AG10803 (cell line): ENCODE data around the gene TLX2.

Experiments used
- DNase-seq: peaks from one replicate; pipeline ENCODE4 v3.0.0; 2010; ENCODE audit warnings: low read depth
- H3K4me3 ChIP-seq: 2 replicates; pipeline ENCODE4 v1.5.1; 2011; ENCODE audit warnings: mild to moderate bottlenecking, low read length, control low read depth
- TF ChIP-seq, protein P1 (sequence below): conservative IDR thresholded peaks from 2 replicates; pipeline ENCODE4 v1.5.1; 2011; ENCODE audit warnings: mild to moderate bottlenecking, low read length, control low read depth, inconsistent platforms

Gene TLX2

GRCh38 chr2:74526649-74527230 lies 12.5 kb downstream of the TLX2 start:
- no peak for DNase-seq
- H3K4me3 ChIP-seq: no peak overlapping the region
- TF ChIP-seq, protein P1, sequence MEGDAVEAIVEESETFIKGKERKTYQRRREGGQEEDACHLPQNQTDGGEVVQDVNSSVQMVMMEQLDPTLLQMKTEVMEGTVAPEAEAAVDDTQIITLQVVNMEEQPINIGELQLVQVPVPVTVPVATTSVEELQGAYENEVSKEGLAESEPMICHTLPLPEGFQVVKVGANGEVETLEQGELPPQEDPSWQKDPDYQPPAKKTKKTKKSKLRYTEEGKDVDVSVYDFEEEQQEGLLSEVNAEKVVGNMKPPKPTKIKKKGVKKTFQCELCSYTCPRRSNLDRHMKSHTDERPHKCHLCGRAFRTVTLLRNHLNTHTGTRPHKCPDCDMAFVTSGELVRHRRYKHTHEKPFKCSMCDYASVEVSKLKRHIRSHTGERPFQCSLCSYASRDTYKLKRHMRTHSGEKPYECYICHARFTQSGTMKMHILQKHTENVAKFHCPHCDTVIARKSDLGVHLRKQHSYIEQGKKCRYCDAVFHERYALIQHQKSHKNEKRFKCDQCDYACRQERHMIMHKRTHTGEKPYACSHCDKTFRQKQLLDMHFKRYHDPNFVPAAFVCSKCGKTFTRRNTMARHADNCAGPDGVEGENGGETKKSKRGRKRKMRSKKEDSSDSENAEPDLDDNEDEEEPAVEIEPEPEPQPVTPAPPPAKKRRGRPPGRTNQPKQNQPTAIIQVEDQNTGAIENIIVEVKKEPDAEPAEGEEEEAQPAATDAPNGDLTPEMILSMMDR: no peak

- DNase-seq: no peak
- no peak overlapping the region for H3K4me3 ChIP-seq
- TF ChIP-seq, protein P1: no peak
These were observed 13.5 kb downstream of the TLX2 start for GRCh38 chr2:74527741-74528140.

DNA sequence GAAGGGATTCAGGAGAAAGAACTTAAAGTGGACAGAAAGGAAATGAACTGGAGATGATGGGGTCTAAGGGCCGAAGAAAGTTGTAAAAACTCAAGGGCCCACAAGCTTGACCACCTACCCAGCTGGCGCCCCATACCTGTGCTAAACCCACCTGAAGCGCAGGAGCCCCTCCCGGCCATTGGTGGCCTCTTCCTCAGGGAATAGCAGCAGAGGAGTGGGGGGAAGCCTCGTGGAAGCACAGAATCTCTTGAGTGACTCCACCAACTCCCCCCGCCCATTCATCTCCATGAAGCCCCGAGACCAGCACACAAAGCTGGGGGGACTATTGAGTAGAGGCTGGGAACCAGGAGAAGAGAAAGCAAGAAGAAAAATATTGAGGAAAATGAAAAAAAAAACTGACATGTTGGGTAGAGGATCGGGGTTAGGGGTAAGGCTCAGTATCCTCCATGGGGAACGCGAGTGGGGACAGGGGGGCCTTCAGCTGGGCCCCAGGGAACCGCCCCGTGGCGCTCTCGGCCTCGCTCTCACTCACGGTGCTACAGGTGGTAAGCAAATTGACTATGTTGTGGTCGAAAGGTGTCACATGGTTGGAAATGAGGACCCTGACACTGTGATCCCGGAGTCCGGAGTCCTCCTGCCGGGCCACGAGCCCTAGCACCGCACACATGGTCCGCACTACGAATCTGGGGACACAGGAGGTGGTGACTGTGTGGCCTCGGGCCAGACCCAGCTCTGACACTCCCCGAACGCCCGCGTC lies 14.5 kb downstream of the TLX2 start:
- no peak for DNase-seq
- TF ChIP-seq, protein P1: no peak; the same call in 1 of the 2 replicates
- peak overlapping the region; percentile 99 for H3K4me3 ChIP-seq

DNA sequence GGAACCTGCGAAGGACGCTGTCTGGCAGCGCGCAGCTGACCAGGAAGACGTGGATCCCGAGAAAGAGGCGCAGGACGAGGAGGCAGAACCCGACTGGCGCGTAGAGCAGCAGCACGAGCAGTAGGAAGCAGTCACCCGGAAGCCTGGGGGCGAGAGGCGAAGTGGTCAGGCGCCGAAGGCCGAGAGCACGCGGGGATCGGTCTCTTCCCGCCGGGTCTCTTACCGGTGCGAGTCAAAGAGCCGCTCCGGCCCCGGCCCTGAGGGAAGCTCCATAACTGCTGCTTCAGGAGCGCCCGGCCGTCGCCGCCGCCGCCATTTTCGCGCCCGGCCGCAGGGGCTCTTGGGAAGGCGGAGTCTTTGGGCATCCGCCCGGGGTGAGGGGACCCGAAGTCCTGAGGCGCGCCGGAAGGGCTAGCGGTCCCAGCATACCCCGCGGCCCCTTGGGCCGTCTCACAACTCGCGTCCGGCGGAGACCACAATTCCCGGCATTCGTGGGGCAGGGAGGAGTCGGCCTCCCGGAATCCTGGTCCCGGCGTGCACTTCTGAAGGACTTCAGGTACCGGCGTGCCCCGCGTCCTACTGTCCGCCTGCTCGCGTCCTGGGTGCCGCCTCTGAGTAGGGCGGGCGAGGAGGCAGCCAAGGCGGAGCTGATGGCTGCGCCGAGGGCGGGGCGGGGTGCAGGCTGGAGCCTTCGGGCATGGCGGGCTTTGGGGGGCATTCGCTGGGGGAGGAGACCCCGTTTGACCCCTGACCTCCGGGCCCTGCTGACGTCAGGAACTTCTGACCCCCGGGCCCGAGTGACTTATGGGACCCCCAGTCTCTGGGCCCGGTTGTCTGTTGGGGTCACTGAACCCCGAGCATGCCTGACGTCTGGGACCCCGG lies 15.3 kb downstream of the TLX2 start, which contains the start of the genes AUP1 and HTRA2:
Gene AUP1, minus strand, starts transcription at position 350 of the 882 bp plus-strand sequence. Its CDS starts 77 bp downstream, at position 273.
Gene HTRA2, plus strand, starts transcription at position 577 of the 882 bp plus-strand sequence. Its CDS starts 74 bp downstream, at position 651.
- peak within 1 kb of the TSS; percentile 99 for H3K4me3 ChIP-seq
- TF ChIP-seq, protein P1: no peak
- peak; percentile 99 for DNase-seq

- TF ChIP-seq, protein P1: no peak
- peak; percentile 51 for DNase-seq
- H3K4me3 ChIP-seq: peak overlapping the region; percentile 99
These were observed 16.3 kb downstream of the TLX2 start for GRCh38 chr2:74530239-74531187.

- H3K4me3 ChIP-seq: peak overlapping the region; percentile 99; the same call in 1 of the 2 replicates
- TF ChIP-seq, protein P1: no peak
- no peak for DNase-seq
These were observed 17.4 kb downstream of the TLX2 start for GRCh38 chr2:74531666-74532065.
